Skeletal muscle tissue (tissue), 4 donors: ENCODE measurements around the gene ARFRP1. TPM values are rescaled to one million over a fixed set of nuclear protein-coding genes. Genes with fewer than 3 reads are reported as not detected.

Experiments used
- H3K27ac ChIP-seq: one replicate; pipeline ENCODE4 v1.7.0; 2013; ENCODE audit warnings: mild to moderate bottlenecking, low read depth, low read length, inconsistent platforms
- H3K27me3 ChIP-seq, 3 donors: one replicate each; pipeline ENCODE4 v1.7.0; 2013; ENCODE audit warnings: low read length in 3 of 3; ENCODE audit not compliant: control insufficient read depth in 3 of 3, insufficient read depth in 3 of 3
- H3K36me3 ChIP-seq, 3 donors: one replicate each; pipeline ENCODE4 v1.7.0; 2013; ENCODE audit warnings: low read length in 3 of 3; ENCODE audit not compliant: control insufficient read depth in 3 of 3, insufficient read depth in 3 of 3
- H3K4me1 ChIP-seq, 3 donors: one replicate each; pipeline ENCODE4 v1.7.0; 2013; ENCODE audit warnings: low read length in 3 of 3, mild to moderate bottlenecking in 3 of 3; ENCODE audit not compliant: control insufficient read depth in 3 of 3, insufficient read depth in 3 of 3
- H3K4me3 ChIP-seq, 3 donors: one replicate each; pipeline ENCODE4 v1.7.0; 2013; ENCODE audit warnings: low read length in 3 of 3
- H3K9ac ChIP-seq, 3 donors: one replicate each; pipeline ENCODE4 v1.7.0; 2013; ENCODE audit warnings: low read length in 3 of 3, mild to moderate bottlenecking in 3 of 3, moderate library complexity in 2 of 3, low read depth in 1 of 3
- H3K9me3 ChIP-seq, 3 donors: one replicate each; pipeline ENCODE4 v1.7.0; 2013; ENCODE audit warnings: low read length in 3 of 3; ENCODE audit not compliant: control insufficient read depth in 3 of 3
- total RNA-seq: library from RNA; depleted of rRNA; stranded (reverse); fragments of >200 nt; gene quantifications from one replicate; pipeline ENCODE4 v1.2.3, GENCODE V29; 2014
- donor health status: Osteomylitis.

The ARFRP1 gene
- total RNA-seq, 1 donor from 2014 or later = 13.0 TPM

GRCh38 chr20:63744158-63744557, 36.4 kb upstream of the ARFRP1 start:
- Histone ChIP-seq H3K4me3 (no peak overlapping the region), H3K9ac (no peak overlapping the region), H3K27me3 (no peaks in the 10 kb centered on the region), H3K36me3 (peaks cover 8 to 13% (median 9%) of the 10 kb centered on the region in 3 donors), H3K9me3 (no peaks in the 10 kb centered on the region), H3K4me1 (peaks cover 16 to 19% (median 18%) of the 10 kb centered on the region in 3 donors), H3K27ac (no peak overlapping the region)

- Histone ChIP-seq H3K9ac (no peak overlapping the region), H3K4me1 (peaks cover 21 to 22% (median 22%) of the 10 kb centered on the region in 3 donors), H3K9me3 (no peaks in the 10 kb centered on the region), H3K27ac (no peak overlapping the region), H3K27me3 (no peaks in the 10 kb centered on the region), H3K4me3 (no peak overlapping the region), H3K36me3 (peaks cover 8 to 13% (median 9%) of the 10 kb centered on the region in 3 donors)
Measured at GRCh38 chr20:63743210-63743970, 35.6 kb upstream of the ARFRP1 start.

DNA sequence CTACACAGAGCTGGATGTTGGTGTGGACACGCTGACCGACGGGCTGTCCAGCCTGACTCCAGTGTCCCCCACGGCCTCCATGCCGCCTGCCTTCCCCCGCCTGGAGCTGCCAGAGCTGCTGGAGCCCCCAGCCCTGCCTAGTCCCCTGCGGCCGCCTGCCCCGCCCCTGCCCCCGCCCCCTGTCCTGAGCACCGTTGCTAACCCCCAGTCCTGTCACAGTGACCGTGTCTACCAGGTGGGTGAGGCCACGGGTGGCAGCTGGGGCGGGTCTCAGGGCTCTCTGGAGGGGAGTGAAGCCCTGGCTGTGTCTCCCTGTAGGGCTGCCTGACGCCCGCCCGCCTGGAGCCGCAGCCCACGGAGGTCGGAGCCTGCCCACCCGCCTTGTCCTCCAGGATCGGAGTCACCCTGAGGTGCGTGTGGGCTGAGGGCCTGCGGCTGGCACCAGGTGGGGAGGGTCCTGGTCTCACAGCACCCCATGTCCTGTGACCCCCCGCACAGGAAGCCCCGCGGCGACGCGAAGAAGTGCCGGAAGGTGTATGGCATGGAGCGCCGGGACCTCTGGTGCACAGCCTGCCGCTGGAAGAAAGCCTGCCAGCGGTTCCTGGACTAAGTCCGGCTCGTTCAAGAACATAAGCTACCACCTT, 34.7 kb upstream of the ARFRP1 start:
- H3K9ac ChIP-seq = no peak overlapping the region
- no peaks in the 10 kb centered on the region for H3K27me3 ChIP-seq
- peaks cover 8 to 13% (median 9%) of the 10 kb centered on the region in 3 donors for H3K36me3 ChIP-seq
- peaks cover 25 to 27% (median 26%) of the 10 kb centered on the region in 3 donors for H3K4me1 ChIP-seq
- no peak overlapping the region for H3K4me3 ChIP-seq
- H3K27ac ChIP-seq = no peak overlapping the region
- no peaks in the 10 kb centered on the region for H3K9me3 ChIP-seq

DNA sequence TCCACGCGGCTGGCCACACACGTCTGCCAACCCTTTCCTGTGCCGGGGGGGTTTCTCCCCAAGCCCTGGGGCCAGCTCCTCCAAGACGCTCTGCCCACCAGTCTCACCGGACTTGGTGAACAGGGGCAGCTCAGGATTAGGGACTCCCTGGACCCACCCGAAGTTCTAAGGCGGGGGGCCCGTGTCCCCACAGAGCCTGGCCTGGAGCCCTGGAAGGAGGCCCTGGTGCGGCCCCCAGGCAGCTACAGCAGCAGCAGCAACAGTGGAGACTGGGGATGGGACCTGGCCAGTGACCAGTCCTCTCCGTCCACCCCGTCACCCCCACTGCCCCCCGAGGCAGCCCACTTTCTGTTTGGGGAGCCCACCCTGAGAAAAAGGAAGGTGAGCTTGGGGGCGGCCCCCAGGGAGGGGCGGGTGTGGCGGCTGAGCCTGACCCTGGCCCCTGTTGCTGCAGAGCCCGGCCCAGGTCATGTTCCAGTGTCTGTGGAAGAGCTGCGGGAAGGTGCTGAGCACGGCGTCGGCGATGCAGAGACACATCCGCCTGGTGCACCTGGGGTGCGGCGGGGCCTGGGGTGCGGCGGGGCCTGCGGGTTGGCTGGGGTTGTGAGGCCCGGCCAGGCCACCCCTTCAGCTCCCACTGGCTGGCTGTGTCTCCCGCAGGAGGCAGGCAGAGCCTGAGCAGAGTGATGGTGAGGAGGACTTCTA, 34.1 kb upstream of the ARFRP1 start:
- peak overlapping the region; percentile 71 to 77 (median 74) for H3K4me3 ChIP-seq
- peaks cover 8 to 13% (median 9%) of the 10 kb centered on the region in 3 donors for H3K36me3 ChIP-seq
- H3K9me3 ChIP-seq = no peaks in the 10 kb centered on the region
- H3K27me3 ChIP-seq = no peaks in the 10 kb centered on the region
- peak overlapping the region; percentile 76 to 94 (median 86) for H3K9ac ChIP-seq
- peaks cover 25 to 28% (median 27%) of the 10 kb centered on the region in 3 donors for H3K4me1 ChIP-seq
- H3K27ac ChIP-seq = peak overlapping the region; percentile 86

GRCh38 chr20:63741354-63741675, 33.5 kb upstream of the ARFRP1 start:
- Histone ChIP-seq H3K27me3 (no peaks in the 10 kb centered on the region), H3K9ac (peak overlapping the region; percentile 76 to 94 (median 86)), H3K4me3 (peak overlapping the region; percentile 71 to 77 (median 74)), H3K4me1 (peaks cover 25 to 28% (median 27%) of the 10 kb centered on the region in 3 donors), H3K9me3 (no peaks in the 10 kb centered on the region), H3K36me3 (peaks cover 8 to 13% (median 9%) of the 10 kb centered on the region in 3 donors), H3K27ac (peak overlapping the region; percentile 86)

- Histone ChIP-seq H3K9me3 (no peaks in the 10 kb centered on the region), H3K36me3 (peaks cover 8 to 16% (median 9%) of the 10 kb centered on the region in 3 donors), H3K27ac (peak overlapping the region; percentile 86), H3K4me3 (peak overlapping the region; percentile 71 to 77 (median 74)), H3K27me3 (no peaks in the 10 kb centered on the region), H3K4me1 (peaks cover 25 to 28% (median 27%) of the 10 kb centered on the region in 3 donors), H3K9ac (peak overlapping the region; percentile 76 to 94 (median 86))
Measured at GRCh38 chr20:63740627-63741353, 33.0 kb upstream of the ARFRP1 start.

DNA sequence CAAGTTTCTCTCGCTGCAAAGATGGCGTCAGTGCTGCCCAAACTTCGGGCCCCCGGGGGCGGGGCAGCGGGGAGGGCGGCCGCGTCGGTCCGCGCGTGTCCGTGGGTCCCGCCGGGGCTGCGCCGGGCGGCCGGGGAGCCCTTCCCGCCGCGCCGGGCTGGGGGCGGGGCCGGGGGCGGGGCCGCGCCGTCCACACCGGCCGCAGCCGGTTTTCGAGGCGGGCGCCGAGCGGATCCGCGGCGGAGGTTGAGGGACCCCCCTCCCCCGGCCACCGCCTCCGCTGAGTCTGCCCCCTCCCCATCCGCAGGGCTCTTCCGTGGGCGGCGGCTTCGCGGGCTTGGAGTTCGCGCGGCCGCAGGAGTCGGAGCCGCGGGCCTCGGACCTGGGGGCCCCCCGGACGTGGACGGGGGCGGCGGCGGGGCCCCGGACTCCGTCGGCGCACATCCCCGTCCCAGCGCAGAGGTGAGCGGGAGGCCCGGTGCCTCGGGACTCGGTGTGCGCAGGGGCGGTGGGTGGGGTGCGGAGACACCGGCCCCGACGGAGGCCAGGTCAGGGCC, 32.4 kb upstream of the ARFRP1 start:
- H3K4me3 ChIP-seq = peak overlapping the region; percentile 71 to 77 (median 74)
- H3K27me3 ChIP-seq = no peaks in the 10 kb centered on the region
- peaks cover 25 to 28% (median 27%) of the 10 kb centered on the region in 3 donors for H3K4me1 ChIP-seq
- peak overlapping the region; percentile 86 for H3K27ac ChIP-seq
- no peaks in the 10 kb centered on the region for H3K9me3 ChIP-seq
- H3K36me3 ChIP-seq = peaks cover 12 to 22% (median 13%) of the 10 kb centered on the region in 3 donors
- peak overlapping the region; percentile 62 to 94 (median 74) for H3K9ac ChIP-seq

DNA sequence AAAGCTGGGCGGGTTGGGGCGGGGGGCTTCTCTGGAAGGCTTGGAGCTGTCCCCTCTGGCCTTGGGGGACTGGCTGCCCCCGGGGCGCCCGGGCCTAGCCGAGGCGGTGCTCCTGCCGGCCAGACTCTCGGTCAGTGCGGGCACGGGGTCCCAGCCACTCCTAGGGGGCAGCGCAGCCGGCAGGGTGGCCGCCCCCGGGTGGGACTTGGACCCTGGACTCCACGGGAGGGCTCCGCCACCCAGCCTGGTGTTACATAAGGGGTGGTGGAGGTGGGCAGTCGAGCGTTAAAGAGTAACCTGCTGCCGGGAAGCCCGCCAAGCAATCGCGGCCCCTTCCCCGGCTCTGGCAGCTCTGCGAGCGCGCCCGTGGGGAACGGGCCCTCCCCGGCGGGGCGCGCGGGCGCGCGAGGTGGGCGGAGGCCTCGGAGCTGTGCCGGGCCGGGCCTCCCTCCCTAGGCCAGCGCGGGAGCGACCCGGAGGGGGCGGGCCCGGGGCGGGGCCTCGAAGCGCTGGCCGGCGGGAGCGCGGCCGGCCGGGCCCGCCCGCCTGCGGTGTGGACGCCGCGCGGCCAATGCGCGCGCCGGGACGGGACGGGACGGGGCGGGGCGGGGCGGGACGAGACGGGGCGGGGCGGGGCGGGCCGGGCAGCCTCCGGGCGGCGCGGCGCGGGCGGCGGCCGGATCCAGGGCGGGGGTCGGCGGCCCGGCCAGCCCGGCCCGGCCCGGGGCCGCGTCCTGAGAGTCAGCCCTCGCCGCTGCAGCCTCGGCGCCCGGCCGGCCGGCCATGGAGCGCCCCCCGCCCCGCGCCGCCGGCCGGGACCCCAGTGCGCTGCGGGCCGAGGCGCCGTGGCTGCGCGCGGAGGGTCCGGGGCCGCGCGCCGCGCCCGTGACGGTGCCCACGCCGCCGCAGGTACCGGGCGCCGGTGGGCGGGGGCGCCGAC, 31.6 kb upstream of the ARFRP1 start, which contains the start of gene SLC2A4RG:
TSS of gene SLC2A4RG (plus strand) at position 647 of the 940 bp plus-strand sequence. CDS start at position 784, 137 bp downstream.
- Histone ChIP-seq H3K9ac (peak within 1 kb of the TSS; percentile 74 to 94 (median 94)), H3K36me3 (peaks cover 18 to 26% (median 18%) of the 10 kb centered on the region in 3 donors), H3K4me1 (peaks cover 25 to 28% (median 27%) of the 10 kb centered on the region in 3 donors)

More for the DNA sequence above, 31.6 kb upstream of the ARFRP1 start, which contains the start of gene SLC2A4RG:
- peak within 1 kb of the TSS; percentile 71 to 77 (median 77) for H3K4me3 ChIP-seq
- H3K27ac ChIP-seq = peak within 1 kb of the TSS; percentile 97
- no peaks in the 10 kb centered on the region for H3K27me3 ChIP-seq
- H3K9me3 ChIP-seq = no peaks in the 10 kb centered on the region
